Measurements from ENCODE around the gene DCLK1. TPM values are rescaled to one million over a fixed set of nuclear protein-coding genes. Genes with fewer than 3 reads are reported as not detected.

DCLK1 gene
- total RNA-seq, 4 donors from 2014 or later: 11.9 to 26.4 (median 15.5) TPM

DNA sequence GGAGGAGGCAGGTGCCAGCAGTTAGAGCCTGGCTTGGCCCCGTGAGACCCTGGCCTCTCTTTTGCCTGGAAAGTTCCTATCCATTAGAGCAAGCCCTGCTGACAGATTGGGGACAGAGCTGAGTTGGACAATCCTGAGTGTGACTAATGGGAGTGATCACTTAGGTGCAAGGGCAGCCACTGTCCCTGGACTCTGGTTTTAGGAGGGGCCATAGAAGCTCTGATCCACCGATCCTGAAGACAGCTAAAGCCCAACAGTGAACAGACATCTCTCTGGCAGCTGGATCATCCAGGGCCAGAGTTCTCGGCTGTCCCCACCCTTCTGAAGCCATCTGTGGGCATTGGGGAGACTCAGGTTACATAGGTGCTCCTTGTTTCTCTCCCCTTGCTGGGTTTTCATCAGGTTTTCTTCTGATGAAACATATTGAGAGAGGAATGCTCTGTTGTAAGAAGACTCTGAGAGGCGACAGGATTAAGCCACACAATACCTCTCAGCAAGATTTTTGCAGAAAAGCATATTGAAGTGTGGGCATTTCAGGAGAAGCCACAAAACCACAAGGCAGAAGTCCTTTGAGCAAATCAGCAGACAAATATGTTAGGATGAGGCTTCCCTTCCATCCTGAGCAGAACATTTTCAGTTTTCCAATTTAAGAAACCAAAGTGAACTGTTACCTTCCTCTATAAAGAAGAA lies 366.7 kb downstream of the DCLK1 start:
- no peak for TF ChIP-seq POLR2A (IDR thresholded peaks at IDR 0.05)
- TF ChIP-seq, protein P1, sequence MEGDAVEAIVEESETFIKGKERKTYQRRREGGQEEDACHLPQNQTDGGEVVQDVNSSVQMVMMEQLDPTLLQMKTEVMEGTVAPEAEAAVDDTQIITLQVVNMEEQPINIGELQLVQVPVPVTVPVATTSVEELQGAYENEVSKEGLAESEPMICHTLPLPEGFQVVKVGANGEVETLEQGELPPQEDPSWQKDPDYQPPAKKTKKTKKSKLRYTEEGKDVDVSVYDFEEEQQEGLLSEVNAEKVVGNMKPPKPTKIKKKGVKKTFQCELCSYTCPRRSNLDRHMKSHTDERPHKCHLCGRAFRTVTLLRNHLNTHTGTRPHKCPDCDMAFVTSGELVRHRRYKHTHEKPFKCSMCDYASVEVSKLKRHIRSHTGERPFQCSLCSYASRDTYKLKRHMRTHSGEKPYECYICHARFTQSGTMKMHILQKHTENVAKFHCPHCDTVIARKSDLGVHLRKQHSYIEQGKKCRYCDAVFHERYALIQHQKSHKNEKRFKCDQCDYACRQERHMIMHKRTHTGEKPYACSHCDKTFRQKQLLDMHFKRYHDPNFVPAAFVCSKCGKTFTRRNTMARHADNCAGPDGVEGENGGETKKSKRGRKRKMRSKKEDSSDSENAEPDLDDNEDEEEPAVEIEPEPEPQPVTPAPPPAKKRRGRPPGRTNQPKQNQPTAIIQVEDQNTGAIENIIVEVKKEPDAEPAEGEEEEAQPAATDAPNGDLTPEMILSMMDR (IDR thresholded peaks at IDR 0.05): no peak
- Histone ChIP-seq H3K36me3 (no peaks in the 10 kb centered on the region), H3K4me1 (peaks cover 3 to 11% of the 10 kb centered on the region in 2 donors), H3K4me3 (replicated peaks in 1 of 3) (no peak overlapping the region), H3K27ac (no peak overlapping the region), H3K27me3 (no peaks in the 10 kb centered on the region), H3K9me3 (no peaks in the 10 kb centered on the region)
- no peak for DNase-seq
- intact Hi-C loops (cut with DNase I): no loop called here
- 59 to 86% methylated on average over 4 of the region's 4 CpGs for WGBS, 2 donors

DNA sequence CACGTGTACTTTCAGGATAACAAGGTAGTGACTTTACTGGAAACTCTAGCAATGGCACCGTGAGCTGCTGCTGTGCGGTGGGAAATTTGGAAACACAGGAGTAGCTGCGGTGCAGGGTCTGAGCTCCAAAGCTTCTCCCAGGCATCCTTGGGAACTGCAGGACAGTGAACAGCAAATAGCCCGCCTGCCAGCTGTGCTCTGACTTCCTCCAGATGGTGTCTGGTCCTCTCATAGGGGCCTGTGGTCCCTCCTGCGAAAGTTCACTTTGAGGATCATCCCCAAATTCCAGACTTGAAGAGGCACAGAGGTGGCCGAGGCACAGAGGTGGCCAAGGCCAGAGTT lies 367.4 kb downstream of the DCLK1 start:
- H3K4me3 ChIP-seq (replicated peaks in 1 of 3): no peak overlapping the region
- H3K36me3 ChIP-seq: no peaks in the 10 kb centered on the region
- WGBS, 2 donors: 83 to 92% methylated on average over 7 of the region's 7 CpGs
- intact Hi-C loops (cut with DNase I): no loop called here
- H3K27ac ChIP-seq: no peak overlapping the region
- no peaks in the 10 kb centered on the region for H3K9me3 ChIP-seq
- TF ChIP-seq, protein P1 (IDR thresholded peaks at IDR 0.05): no peak
- no peak for TF ChIP-seq POLR2A (IDR thresholded peaks at IDR 0.05)
- no peaks in the 10 kb centered on the region for H3K27me3 ChIP-seq
- DNase-seq: no peak
- H3K4me1 ChIP-seq: peaks cover 3 to 8% of the 10 kb centered on the region in 2 donors

DNA sequence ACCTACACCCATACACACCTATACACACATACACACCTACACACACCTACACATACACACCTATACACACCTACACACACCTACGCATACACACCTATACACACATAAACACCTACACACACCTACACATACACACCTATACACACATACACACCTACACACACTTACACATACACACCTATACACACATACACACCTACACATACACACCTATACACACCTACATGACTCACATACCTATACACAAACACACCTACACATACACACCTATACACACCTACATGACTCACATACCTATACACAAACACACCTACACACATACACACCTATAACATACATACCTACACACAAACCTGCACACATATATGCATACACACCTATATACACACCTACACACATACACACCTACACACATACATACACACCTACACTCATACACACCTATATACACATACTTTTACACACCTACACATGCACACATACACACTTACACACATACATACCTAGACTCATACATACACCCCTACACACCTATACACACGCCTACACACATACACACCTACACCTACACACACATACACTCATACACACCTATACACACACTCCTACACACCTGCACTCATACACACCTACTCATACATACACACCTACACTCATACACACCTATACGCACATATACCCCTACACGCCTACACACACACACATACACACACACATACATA lies 368.0 kb downstream of the DCLK1 start:
- H3K36me3 ChIP-seq: no peaks in the 10 kb centered on the region
- H3K9me3 ChIP-seq: no peaks in the 10 kb centered on the region
- DNase-seq: no peak
- intact Hi-C loops (cut with DNase I): no loop called here
- no peak overlapping the region for H3K4me3 ChIP-seq (replicated peaks in 1 of 3)
- no peaks in the 10 kb centered on the region for H3K27me3 ChIP-seq
- WGBS, 2 donors: 75 to 85% methylated on average over 4 of the region's 4 CpGs
- H3K27ac ChIP-seq: no peak overlapping the region
- peaks cover 3% of the 10 kb centered on the region in 2 donors for H3K4me1 ChIP-seq
- TF ChIP-seq POLR2A (IDR thresholded peaks at IDR 0.05): no peak
- TF ChIP-seq, protein P1 (IDR thresholded peaks at IDR 0.05): no peak

DNA sequence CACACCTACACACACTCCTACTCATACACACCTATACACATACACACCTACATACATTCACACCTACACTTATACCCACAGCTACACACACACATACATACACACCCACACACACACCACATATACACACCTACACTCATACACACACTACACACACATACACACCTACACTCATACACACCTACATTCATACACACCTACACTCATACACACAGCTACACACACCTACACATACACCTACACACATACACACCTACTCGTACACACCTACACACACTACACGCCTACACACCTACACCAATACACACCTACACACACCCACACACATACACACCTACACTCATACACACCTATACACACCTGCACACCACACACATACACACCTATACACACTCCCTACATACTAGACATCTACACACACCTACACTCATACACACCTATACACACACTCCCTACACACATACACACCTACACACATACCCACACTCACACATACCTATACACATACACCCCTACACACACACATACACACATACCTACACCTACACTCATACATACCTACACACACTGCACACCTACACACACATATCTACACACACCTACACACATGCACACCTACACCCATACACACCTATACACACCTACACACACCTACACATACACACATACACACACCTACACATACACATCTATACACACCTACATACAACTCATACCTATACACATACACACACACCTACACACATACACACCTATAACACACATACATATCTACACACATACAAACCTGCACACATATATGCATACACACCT lies 369.5 kb downstream of the DCLK1 start:
- intact Hi-C loops (cut with DNase I): no loop called here
- Histone ChIP-seq H3K4me1 (no peaks in the 10 kb centered on the region), H3K27ac (no peak overlapping the region), H3K36me3 (no peaks in the 10 kb centered on the region), H3K4me3 (replicated peaks in 1 of 3) (no peak overlapping the region), H3K9me3 (no peaks in the 10 kb centered on the region), H3K27me3 (no peaks in the 10 kb centered on the region)
- DNase-seq: no peak
- no peak for TF ChIP-seq POLR2A (IDR thresholded peaks at IDR 0.05)
- TF ChIP-seq, protein P1 (IDR thresholded peaks at IDR 0.05): no peak
- 84 to 97% methylated on average over 2 of the region's 2 CpGs for WGBS, 2 donors
